ENCODE measurements around the gene ZBTB7B. TPM values are rescaled to one million over a fixed set of nuclear protein-coding genes. Genes with fewer than 3 reads are reported as not detected.

Gene ZBTB7B
- total and polyA plus RNA-seq, 9 of the 15 experiments (the other 6 are each of a cell fraction or from before 2014, with no cell fraction given), result 0.04 to 46.5 (median 15.2) TPM

- TF ChIP-seq ARID3B (CRISPR knock-in tag; IDR thresholded peaks at IDR 0.05; ENCODE audit: borderline replicate concordance) (no peak), CEBPB (tag; IDR thresholded peaks at IDR 0.05) (peak; percentile 36; the same call in 1 of the 2 replicates), FOXK2 (conservative IDR thresholded peaks at IDR 0.05 in 1 of 2, IDR thresholded peaks at IDR 0.05 in 1 of 2; ENCODE audit: low read depth in 2 of 2) (peak; percentile 61 to 81), GTF2E2 (tag; IDR thresholded peaks at IDR 0.05) (peak; percentile 32; the same call in 1 of the 2 replicates), TAF15 (IDR thresholded peaks at IDR 0.05; ENCODE audit: low read depth, low read length) (no peak), ZNF263 (CRISPR knock-in tag; IDR thresholded peaks at IDR 0.05; ENCODE audit: borderline replicate concordance) (no peak; the same call in 1 of the 2 replicates), CHD7 (IDR thresholded peaks at IDR 0.05; ENCODE audit: low read depth, low read length) (no peak)
Measured at GRCh38 chr1:154975409-154976059, 27.1 kb upstream of the ZBTB7B start (continued).

All from K562 (cell line).